ENCODE measurements around the gene LMTK2.

Gene LMTK2

GRCh38 chr7:98222533-98223195 is 116.0 kb downstream of the LMTK2 start:
- no peak for DNase-seq

GRCh38 chr7:98223351-98223897 is 116.8 kb downstream of the LMTK2 start:
- no peak for DNase-seq

- no peak for DNase-seq
These were observed 117.4 kb downstream of the LMTK2 start for GRCh38 chr7:98223898-98224700.

GRCh38 chr7:98224701-98225181 is 118.1 kb downstream of the LMTK2 start:
- DNase-seq, result no peak

- DNase-seq, result no peak
These were observed 119.4 kb downstream of the LMTK2 start for GRCh38 chr7:98225913-98226614.

- DNase-seq, result no peak
These were observed 121.3 kb downstream of the LMTK2 start for GRCh38 chr7:98227939-98228338.

GRCh38 chr7:98228801-98229200 is 122.1 kb downstream of the LMTK2 start:
- DNase-seq, result no peak

- DNase-seq, result no peak
These were observed 122.8 kb downstream of the LMTK2 start for GRCh38 chr7:98229441-98229840.

- DNase-seq, result no peak
These were observed 123.5 kb downstream of the LMTK2 start for GRCh38 chr7:98229991-98230745.

- DNase-seq, result no peak
These were observed 124.2 kb downstream of the LMTK2 start for GRCh38 chr7:98230746-98231471.

- no peak for DNase-seq
These were observed 125.0 kb downstream of the LMTK2 start for GRCh38 chr7:98231493-98232262.

- DNase-seq, result no peak
These were observed 125.6 kb downstream of the LMTK2 start for GRCh38 chr7:98232263-98232585.

GRCh38 chr7:98232799-98233198 is 126.1 kb downstream of the LMTK2 start:
- DNase-seq, result no peak

GRCh38 chr7:98233219-98234070 is 126.8 kb downstream of the LMTK2 start:
- DNase-seq, result no peak

GRCh38 chr7:98234429-98235147 is 127.9 kb downstream of the LMTK2 start:
- DNase-seq, result no peak

GRCh38 chr7:98235901-98236300 is 129.2 kb downstream of the LMTK2 start:
- no peak for DNase-seq

- no peak for DNase-seq
These were observed 129.9 kb downstream of the LMTK2 start for GRCh38 chr7:98236355-98237185.

GRCh38 chr7:98238076-98238475 is 131.4 kb downstream of the LMTK2 start:
- no peak for DNase-seq

- DNase-seq, result no peak
These were observed 132.3 kb downstream of the LMTK2 start for GRCh38 chr7:98238976-98239375.

All from NCI-H774 (cell line).